Mucosa of rectum (tissue), 2 donors: ENCODE data around the gene DDIAS.

Experiments used
- H3K27ac ChIP-seq, 2 donors: one replicate each; pipeline ENCODE4 v1.7.0; 2013; ENCODE audit warnings: inconsistent platforms in 2 of 2, low read depth in 2 of 2, low read length in 2 of 2
- H3K27me3 ChIP-seq, 2 donors: one replicate each; pipeline ENCODE4 v1.7.0; 2013; ENCODE audit warnings: low read length in 2 of 2; ENCODE audit not compliant: control insufficient read depth in 2 of 2, insufficient read depth in 2 of 2
- H3K36me3 ChIP-seq, 2 donors: one replicate each; pipeline ENCODE4 v1.7.0; 2013; ENCODE audit warnings: low read length in 2 of 2; ENCODE audit not compliant: control insufficient read depth in 2 of 2, insufficient read depth in 2 of 2
- H3K4me1 ChIP-seq, 2 donors: one replicate each; pipeline ENCODE4 v1.7.0; 2013; ENCODE audit warnings: low read length in 2 of 2, mild to moderate bottlenecking in 1 of 2; ENCODE audit not compliant: control insufficient read depth in 2 of 2, insufficient read depth in 2 of 2
- H3K4me3 ChIP-seq, 2 donors: one replicate each; pipeline ENCODE4 v1.7.0; 2013; ENCODE audit warnings: low read length in 2 of 2
- H3K9ac ChIP-seq, 2 donors: one replicate each; pipeline ENCODE4 v1.7.0; 2013; ENCODE audit warnings: low read length in 2 of 2, low read depth in 1 of 2, mild to moderate bottlenecking in 1 of 2
- H3K9me3 ChIP-seq, 2 donors: one replicate each; pipeline ENCODE4 v1.7.0; 2013; ENCODE audit warnings: low read length in 2 of 2; ENCODE audit not compliant: control insufficient read depth in 2 of 2
- donor health status: healthy.
- donor health status: Normal muscosa, but diverticular disease.

Gene DDIAS

DNA sequence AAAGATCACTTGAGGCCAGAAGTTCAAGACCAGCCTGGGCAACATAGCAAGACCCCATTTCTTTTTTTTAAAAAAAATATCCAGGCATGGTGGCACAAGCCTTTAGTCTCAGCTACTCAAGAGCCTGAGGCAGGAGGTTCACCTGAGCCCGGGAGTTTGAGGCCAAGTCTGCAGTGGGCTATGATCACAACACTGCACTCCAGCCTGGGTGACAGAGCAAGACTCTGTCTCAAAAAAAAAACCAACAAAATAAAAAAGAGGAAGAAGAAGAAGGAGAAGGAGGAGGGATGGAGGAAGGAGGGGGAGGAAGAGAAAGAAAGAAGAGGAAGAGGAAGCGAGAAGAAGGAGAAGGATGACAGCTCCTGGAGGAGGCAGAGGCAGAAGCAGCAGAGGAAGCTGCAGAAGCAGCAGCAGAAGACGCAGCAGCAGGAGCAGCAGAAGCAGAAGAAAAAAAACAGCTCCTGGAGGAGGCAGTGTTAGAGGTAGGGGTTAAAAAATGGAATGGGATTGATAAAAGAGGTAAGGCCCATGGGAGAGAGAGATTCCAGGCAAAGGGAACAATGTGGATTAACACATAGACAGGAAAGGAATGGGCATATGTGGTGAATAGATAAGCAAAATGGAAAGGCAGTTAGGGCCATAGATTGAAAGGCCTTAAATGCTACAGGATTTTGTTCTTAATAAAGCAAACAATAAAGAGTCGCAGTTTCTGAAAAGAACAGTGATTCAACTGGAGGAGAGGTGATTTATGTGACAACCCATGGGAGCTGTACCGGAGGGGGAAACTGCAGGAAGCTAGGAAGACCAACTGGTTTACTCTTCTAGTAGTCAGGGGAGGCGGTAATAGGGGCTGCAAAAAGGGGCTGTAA is 12.2 kb upstream of the DDIAS start:
- Histone ChIP-seq H3K27me3 (no peaks in the 10 kb centered on the region), H3K27ac (no peak overlapping the region), H3K4me3 (no peak overlapping the region), H3K4me1 (no peaks in the 10 kb centered on the region), H3K36me3 (no peaks in the 10 kb centered on the region), H3K9me3 (no peaks in the 10 kb centered on the region), H3K9ac (no peak overlapping the region)

DNA sequence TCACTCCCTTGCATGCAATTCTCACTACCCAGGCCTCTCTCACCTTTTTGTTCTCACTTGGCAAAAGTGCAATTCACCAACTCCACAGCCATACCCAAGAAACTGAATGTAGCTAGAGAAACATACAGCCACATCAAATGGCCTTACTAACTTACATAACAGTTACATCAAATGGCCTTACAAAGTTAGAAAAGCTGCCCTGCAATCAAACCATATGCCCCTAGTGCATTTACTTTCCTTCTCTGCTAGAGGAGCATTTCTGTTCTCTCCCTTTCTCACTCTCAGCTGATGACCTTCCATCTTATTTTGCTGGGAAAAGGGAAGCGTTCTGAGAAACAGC is 11.6 kb upstream of the DDIAS start:
- H3K27ac ChIP-seq = no peak overlapping the region
- H3K27me3 ChIP-seq = no peaks in the 10 kb centered on the region
- H3K9ac ChIP-seq = no peak overlapping the region
- no peaks in the 10 kb centered on the region for H3K9me3 ChIP-seq
- no peaks in the 10 kb centered on the region for H3K36me3 ChIP-seq
- H3K4me1 ChIP-seq = no peaks in the 10 kb centered on the region
- H3K4me3 ChIP-seq = no peak overlapping the region

GRCh38 chr11:82890936-82891335 is 10.6 kb upstream of the DDIAS start:
- Histone ChIP-seq H3K36me3 (no peaks in the 10 kb centered on the region), H3K27me3 (no peaks in the 10 kb centered on the region), H3K9ac (no peak overlapping the region), H3K27ac (no peak overlapping the region), H3K4me3 (no peak overlapping the region), H3K4me1 (no peaks in the 10 kb centered on the region), H3K9me3 (no peaks in the 10 kb centered on the region)

DNA sequence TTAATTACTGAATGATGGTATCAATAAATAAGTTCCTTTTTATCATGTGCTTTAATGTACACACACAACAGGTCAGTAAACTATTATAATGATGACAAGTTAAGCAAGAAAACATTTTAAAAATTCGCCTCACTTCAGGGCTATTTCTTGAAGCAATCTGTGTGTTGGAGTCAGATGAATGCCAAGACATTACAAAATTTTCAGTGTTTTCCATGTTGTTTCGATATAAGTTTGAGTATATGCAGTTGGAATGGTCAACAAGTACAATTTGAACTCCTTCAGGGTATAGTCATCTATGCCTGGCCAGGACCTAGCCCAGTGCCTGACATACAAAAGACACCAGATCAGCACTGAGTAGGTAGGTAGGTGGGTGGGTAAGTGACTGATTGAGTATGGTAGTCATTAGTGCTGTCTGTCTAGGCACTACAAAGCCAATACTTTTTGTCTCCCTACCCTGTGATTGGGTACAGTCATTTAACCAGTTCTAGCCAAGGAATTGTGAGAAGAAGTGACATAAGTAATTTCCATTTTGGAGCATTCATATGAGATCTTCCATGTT is 8.8 kb upstream of the DDIAS start:
- Histone ChIP-seq H3K9me3 (no peaks in the 10 kb centered on the region), H3K27me3 (no peaks in the 10 kb centered on the region), H3K4me1 (no peaks in the 10 kb centered on the region), H3K27ac (no peak overlapping the region), H3K36me3 (no peaks in the 10 kb centered on the region), H3K4me3 (no peak overlapping the region), H3K9ac (no peak overlapping the region)

GRCh38 chr11:82895437-82896091 is 6.0 kb upstream of the DDIAS start:
- H3K4me1 ChIP-seq = peaks cover 6 to 10% of the 10 kb centered on the region in 2 donors
- no peak overlapping the region for H3K27ac ChIP-seq
- no peaks in the 10 kb centered on the region for H3K36me3 ChIP-seq
- H3K9me3 ChIP-seq = no peaks in the 10 kb centered on the region
- H3K27me3 ChIP-seq = no peaks in the 10 kb centered on the region
- no peak overlapping the region for H3K4me3 ChIP-seq
- H3K9ac ChIP-seq = no peak overlapping the region

- Histone ChIP-seq H3K27me3 (no peaks in the 10 kb centered on the region), H3K27ac (no peak overlapping the region)
These were observed 5.4 kb upstream of the DDIAS start for GRCh38 chr11:82896183-82896582.

DNA sequence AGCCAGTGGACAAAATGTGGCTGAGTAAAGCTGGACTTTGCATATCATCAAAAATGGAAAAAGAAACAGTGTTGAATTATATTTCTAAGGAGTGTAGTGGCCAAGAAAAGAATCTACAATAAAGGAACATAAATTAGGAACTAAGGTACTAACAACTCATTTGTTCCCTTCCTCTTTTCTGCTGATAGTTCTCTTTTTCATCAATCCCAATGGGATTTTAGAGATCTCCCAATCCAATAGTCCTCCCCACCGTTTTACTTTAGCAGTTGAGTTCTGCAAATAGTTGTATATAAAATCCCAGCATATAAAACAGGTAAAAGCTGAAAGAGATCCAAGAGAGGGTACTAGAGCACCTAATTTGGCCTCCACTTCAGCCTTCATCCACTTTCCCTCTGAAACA is 3.3 kb upstream of the DDIAS start:
- no peaks in the 10 kb centered on the region for H3K36me3 ChIP-seq
- peaks cover 12 to 19% of the 10 kb centered on the region in 2 donors for H3K4me1 ChIP-seq
- H3K27ac ChIP-seq = no peak overlapping the region
- no peak overlapping the region for H3K4me3 ChIP-seq
- H3K9me3 ChIP-seq = no peaks in the 10 kb centered on the region
- no peaks in the 10 kb centered on the region for H3K27me3 ChIP-seq
- no peak overlapping the region for H3K9ac ChIP-seq

More at GRCh38 chr11:82896183-82896582, 5.4 kb upstream of the DDIAS start:
- Histone ChIP-seq H3K9ac (no peak overlapping the region), H3K4me3 (no peak overlapping the region), H3K9me3 (no peaks in the 10 kb centered on the region), H3K36me3 (no peaks in the 10 kb centered on the region), H3K4me1 (peaks cover 6 to 15% of the 10 kb centered on the region in 2 donors)

- no peaks in the 10 kb centered on the region for H3K9me3 ChIP-seq
- no peaks in the 10 kb centered on the region for H3K36me3 ChIP-seq
- no peak overlapping the region for H3K27ac ChIP-seq
- H3K27me3 ChIP-seq = no peaks in the 10 kb centered on the region
- peak overlapping the region; percentile 71 to 81 for H3K9ac ChIP-seq
- peaks cover 12 to 19% of the 10 kb centered on the region in 2 donors for H3K4me1 ChIP-seq
- H3K4me3 ChIP-seq = peak overlapping the region; percentile 76 to 93
These were observed 2.2 kb upstream of the DDIAS start for GRCh38 chr11:82899186-82899820.

- Histone ChIP-seq H3K9ac (peak overlapping the region; percentile 71 to 81), H3K4me1 (peaks cover 12 to 19% of the 10 kb centered on the region in 2 donors), H3K9me3 (no peaks in the 10 kb centered on the region), H3K27ac (peak overlapping the region; percentile 68 to 98), H3K4me3 (peak overlapping the region; percentile 76 to 93), H3K27me3 (no peaks in the 10 kb centered on the region), H3K36me3 (no peaks in the 10 kb centered on the region)
These were observed 1.6 kb upstream of the DDIAS start for GRCh38 chr11:82899957-82900276.
